GM18861 (cell line): ENCODE results near the gene FNIP1.
"Not testable (repeated sequence)": the region's sequence is repeated elsewhere in the genome, so short reads cannot be mapped to it uniquely, and the experiment has no call there.

Experiments used
- ATAC-seq: cut with Tn5 transposase; IDR thresholded peaks from one replicate; pipeline ENCODE4 v1.9.1; 2021; ENCODE audit not compliant: unreplicated experiment

The FNIP1 gene

DNA sequence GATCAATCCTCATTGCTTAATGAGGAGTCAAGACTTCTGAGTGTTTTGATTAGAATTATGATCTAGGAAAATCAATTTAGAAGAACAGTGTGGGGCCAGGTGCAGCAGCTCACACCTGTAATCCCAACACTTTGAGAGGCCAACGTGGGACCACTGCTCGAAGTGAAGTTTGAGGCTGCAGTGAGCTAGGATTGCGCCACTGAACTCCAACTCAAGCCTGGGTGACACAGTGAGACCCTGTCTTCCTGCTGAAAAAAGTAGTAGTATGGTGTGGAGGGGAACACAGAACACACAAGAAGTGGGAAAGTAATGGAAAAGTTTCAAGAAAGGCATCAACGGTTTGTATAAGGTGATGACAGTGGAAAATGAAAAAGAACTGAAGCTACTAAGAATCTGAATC, 9.1 kb downstream of the FNIP1 start:
- ATAC-seq: no peak

- ATAC-seq: no peak
Measured at GRCh38 chr5:131786900-131787692, 9.7 kb downstream of the FNIP1 start.

DNA sequence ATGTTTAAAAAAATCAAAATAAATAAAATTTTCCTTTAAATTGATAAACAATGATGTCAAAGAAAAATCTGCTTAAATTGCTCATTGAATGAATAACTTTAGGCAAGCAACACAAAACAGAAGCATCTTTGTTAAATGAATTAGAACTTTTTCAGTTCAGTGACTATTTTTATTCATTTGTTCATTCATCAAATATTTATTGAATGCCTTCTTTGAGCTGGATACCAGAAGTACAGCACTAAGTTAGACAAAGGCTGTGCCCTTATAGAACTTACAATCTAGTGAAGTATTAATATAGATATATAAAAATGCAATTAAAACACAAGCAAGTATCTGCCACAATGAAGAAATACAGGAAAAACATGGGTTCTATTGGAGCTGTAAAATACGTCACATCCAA, 10.8 kb downstream of the FNIP1 start:
- ATAC-seq: no peak

GRCh38 chr5:131783874-131784273, 12.9 kb downstream of the FNIP1 start:
- no peak for ATAC-seq

- ATAC-seq: no peak
Measured at GRCh38 chr5:131783357-131783756, 13.5 kb downstream of the FNIP1 start.

DNA sequence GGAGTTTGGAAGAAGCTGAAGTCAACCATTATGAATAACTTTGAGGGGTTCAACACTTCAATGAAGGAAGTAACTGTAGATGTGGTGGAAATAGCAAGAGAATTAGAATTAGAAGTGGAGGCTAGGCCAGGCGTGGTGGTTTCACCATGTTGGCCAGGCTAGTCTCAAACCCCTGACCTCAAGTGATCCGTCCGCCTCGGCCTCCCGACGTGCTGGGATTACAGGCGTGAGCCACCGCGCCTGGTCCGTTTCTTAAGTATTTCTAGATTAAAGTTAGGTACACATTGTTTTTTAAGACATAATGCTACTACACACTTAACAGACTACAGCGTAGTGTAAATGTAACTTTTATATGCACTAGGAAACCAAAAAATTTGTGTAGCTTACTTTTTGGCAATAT, 14.1 kb downstream of the FNIP1 start:
- ATAC-seq: no peak

DNA sequence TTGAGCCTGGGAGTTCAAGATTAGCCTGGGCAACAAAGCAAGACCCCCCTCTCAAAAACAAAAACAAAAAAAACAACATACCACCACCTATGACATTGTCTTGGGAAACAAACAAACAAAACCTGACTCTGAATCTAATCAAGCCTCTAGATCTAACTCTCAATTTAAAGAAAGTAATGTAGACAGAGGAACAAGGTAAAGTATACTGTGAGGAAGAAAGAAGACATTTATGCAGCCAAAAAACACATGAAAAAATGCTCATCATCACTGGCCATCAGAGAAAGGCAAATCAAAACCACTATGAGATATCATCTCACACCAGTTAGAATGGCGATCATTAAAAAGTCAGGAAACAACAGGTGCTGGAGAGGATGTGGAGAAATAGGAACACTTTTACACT, 18.7 kb downstream of the FNIP1 start:
- not testable (repeated sequence) for ATAC-seq

GRCh38 chr5:131776450-131776849, 20.4 kb downstream of the FNIP1 start:
- no peak for ATAC-seq

DNA sequence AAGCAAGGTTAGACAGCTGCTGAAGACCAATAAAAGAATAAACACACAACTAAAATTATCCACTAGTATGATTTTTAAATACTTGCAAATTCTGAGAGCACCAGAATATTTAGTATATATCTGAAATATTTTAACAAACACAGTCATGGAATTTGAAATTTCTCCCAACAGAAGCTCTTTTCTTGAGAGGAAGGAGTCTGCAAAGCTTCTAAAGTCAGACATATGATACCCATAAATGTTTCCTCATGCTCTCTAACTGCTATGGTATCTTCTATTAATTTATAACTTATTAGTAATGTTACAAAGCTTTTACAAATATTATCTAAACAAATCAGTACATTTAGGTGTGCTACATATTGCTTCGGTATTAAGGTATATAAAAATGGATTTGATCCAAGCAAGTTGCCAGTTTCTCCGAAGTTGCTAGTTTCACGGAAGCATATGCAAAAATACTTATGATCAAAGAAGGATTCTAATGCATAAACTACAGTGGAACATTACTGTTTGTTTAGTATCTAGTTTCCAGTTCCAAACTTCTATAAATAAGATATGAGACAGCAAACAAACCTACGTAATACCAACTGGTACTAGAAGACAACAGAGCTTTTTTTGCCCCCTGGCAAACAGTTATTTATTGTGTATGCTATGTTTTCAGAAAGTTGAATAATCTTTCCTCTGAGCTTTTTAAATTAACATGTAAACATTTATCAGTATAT, 22.0 kb downstream of the FNIP1 start:
- ATAC-seq: no peak

DNA sequence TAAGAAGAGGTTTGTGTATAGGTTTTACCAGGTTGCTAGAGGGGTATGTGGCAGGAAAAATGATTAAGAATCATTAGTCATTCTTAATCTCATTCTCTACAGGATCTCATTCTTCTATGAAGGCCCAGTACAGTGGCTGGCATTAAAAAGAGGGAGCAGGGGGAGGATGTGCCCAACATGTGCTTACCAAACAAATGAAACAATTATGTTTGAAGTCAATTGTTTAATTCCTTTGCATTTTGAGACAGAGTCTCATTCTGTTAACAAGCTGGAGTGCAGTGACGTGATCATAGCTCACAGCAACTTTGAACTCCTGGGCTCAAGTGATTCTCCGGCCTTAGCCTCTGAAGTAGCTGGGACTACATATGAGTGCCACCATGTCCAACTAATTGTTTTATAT, 23.0 kb downstream of the FNIP1 start:
- no peak for ATAC-seq

- no peak for ATAC-seq
Measured at GRCh38 chr5:131771692-131772091, 25.1 kb downstream of the FNIP1 start.

GRCh38 chr5:131769961-131770360, 26.9 kb downstream of the FNIP1 start:
- no peak for ATAC-seq

- no peak for ATAC-seq
Measured at GRCh38 chr5:131769336-131769735, 27.5 kb downstream of the FNIP1 start.

- no peak for ATAC-seq
Measured at GRCh38 chr5:131767891-131768290, 28.9 kb downstream of the FNIP1 start.

DNA sequence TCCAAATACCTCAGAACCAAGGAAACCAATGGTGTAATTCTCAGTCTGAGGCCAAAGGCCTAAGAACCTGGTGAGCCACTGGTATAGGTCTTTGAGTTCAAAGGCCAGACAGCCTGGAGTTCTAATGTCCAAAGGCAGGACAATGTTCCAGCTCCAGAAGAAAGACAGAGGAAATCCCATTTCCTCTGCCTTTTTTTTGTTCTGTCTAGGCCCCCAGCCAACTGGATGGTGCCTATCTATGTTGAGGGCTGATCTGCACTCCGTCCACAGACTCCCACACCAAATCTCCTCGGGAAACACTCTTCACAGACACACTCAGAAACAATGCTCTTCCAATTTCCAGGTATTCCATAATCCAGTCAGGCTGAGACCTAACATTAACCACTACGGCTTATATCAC, 30.1 kb downstream of the FNIP1 start:
- no peak for ATAC-seq

DNA sequence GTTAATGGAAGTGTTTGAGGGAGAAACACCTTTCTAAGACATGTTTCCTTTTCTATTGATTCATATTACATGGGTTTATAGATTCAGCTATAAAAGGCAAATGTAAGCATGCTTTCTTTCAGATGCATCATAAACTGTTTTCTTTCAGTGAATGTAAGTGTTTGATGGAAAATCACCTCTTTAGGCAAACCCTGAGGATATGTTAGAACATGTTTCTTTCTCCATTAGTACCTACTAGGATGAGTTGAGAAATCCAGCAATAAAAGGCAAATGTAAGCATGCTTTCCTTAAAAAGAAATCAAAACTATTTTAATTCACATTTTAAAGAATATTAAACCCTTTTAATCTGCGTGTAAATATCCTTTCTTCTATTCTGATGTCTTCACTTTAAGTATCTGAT, 31.6 kb downstream of the FNIP1 start:
- no peak for ATAC-seq

GRCh38 chr5:131763968-131764367, 32.8 kb downstream of the FNIP1 start:
- ATAC-seq: no peak

- ATAC-seq: no peak
Measured at GRCh38 chr5:131760793-131761192, 36.0 kb downstream of the FNIP1 start.

DNA sequence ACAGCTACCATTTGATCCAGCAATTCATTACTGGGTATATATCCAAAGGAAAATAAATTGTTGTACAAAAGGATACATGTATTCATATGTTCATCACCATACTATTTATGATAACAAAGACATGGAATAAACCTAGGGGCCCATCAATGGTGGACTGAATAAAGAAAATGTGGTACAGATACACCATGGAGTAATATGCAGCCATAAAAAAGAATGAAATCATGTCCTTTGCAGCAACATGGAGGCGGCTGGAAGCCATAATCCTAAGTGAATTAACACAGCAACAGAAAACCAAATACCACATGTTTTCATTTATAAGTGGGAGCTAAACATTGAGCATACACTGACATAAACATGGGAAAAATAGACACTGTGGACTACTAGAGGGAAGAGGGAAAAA, 37.1 kb downstream of the FNIP1 start:
- no peak for ATAC-seq

DNA sequence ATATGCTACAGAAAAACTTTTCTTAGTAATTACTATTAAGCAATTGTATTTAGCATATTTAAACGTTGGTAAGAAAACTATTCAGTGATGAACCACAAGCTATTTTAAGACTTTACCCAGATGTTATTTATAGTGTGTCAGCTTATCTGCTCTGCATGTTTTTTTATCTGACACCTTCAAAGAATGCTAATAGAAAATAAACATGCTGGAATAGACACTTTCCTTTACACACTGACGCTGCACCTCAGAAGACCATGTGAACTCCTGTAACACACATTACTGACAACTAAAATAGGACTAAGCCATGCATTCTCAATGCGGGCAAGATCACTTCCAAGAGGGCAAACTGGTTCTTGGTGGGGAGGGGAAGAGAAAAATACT, 38.3 kb downstream of the FNIP1 start:
- ATAC-seq: no peak

- ATAC-seq: no peak
Measured at GRCh38 chr5:131757830-131758519, 38.8 kb downstream of the FNIP1 start.

DNA sequence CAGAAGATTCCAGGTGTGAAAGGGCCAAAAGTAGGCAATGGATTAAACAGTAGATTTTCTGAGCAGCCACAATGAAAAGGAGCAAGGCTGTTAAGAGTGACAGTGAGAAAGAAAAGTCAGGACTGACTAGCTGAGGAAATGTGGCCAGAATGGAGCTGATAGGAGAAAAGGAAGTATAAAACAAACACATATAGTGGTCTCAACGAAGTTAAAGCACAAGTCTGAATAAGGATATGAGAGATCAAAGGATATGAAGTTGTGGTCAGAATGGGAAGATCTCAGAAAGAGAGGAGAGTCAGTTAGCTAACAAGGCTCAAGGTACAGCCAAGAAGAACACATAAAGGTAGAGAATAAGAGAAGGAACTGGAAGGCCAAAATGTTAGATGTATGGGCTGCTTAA, 39.9 kb downstream of the FNIP1 start:
- ATAC-seq: no peak
